ENCODE data around the gene STK32C.

DNA sequence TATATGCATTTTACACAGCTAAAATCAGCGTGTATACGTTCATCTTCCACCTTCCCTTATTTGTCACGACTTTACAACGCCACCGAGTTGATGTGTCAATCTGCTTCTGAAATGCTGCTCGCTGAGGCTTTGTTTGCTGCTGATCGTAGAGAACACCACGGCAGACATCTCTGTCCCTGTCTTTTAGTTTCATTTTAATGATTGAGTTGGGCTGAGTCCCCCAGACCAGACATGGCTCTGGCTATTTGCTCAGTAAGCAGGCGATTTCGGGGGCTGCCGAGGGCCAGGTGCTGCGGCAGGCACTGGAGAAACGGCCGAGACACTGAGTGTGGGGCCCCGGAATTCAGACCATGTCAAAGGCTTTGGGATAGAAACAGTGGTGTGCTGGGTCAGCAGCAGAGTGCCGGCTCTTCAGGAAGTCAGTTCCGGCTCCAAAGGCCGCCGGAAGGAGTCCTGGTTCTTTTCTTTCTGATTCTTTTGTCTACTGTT lies 29.2 kb upstream of the STK32C start:
- no peak for TF ChIP-seq EZH2 (IDR thresholded peaks at IDR 0.05; ENCODE audit: borderline replicate concordance, insufficient read depth, low read length, poor library complexity, severe bottlenecking)
- TF ChIP-seq, protein P1, sequence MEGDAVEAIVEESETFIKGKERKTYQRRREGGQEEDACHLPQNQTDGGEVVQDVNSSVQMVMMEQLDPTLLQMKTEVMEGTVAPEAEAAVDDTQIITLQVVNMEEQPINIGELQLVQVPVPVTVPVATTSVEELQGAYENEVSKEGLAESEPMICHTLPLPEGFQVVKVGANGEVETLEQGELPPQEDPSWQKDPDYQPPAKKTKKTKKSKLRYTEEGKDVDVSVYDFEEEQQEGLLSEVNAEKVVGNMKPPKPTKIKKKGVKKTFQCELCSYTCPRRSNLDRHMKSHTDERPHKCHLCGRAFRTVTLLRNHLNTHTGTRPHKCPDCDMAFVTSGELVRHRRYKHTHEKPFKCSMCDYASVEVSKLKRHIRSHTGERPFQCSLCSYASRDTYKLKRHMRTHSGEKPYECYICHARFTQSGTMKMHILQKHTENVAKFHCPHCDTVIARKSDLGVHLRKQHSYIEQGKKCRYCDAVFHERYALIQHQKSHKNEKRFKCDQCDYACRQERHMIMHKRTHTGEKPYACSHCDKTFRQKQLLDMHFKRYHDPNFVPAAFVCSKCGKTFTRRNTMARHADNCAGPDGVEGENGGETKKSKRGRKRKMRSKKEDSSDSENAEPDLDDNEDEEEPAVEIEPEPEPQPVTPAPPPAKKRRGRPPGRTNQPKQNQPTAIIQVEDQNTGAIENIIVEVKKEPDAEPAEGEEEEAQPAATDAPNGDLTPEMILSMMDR (IDR thresholded peaks at IDR 0.05; ENCODE audit: poor library complexity, severe bottlenecking): no peak
- TF ChIP-seq, protein P2, sequence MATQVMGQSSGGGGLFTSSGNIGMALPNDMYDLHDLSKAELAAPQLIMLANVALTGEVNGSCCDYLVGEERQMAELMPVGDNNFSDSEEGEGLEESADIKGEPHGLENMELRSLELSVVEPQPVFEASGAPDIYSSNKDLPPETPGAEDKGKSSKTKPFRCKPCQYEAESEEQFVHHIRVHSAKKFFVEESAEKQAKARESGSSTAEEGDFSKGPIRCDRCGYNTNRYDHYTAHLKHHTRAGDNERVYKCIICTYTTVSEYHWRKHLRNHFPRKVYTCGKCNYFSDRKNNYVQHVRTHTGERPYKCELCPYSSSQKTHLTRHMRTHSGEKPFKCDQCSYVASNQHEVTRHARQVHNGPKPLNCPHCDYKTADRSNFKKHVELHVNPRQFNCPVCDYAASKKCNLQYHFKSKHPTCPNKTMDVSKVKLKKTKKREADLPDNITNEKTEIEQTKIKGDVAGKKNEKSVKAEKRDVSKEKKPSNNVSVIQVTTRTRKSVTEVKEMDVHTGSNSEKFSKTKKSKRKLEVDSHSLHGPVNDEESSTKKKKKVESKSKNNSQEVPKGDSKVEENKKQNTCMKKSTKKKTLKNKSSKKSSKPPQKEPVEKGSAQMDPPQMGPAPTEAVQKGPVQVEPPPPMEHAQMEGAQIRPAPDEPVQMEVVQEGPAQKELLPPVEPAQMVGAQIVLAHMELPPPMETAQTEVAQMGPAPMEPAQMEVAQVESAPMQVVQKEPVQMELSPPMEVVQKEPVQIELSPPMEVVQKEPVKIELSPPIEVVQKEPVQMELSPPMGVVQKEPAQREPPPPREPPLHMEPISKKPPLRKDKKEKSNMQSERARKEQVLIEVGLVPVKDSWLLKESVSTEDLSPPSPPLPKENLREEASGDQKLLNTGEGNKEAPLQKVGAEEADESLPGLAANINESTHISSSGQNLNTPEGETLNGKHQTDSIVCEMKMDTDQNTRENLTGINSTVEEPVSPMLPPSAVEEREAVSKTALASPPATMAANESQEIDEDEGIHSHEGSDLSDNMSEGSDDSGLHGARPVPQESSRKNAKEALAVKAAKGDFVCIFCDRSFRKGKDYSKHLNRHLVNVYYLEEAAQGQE (IDR thresholded peaks at IDR 0.05; ENCODE audit: borderline replicate concordance): no peak
- TF ChIP-seq EP300 (conservative IDR thresholded peaks at IDR 0.05; ENCODE audit: poor library complexity, severe bottlenecking): no peak
- TF ChIP-seq TAF1 (IDR thresholded peaks at IDR 0.05; ENCODE audit: low read depth): no peak
- no peak for TF ChIP-seq POLR2AphosphoS5 (IDR thresholded peaks at IDR 0.05)

Data from neural cell (in vitro differentiated cells).